Measurements from ENCODE around the gene NFIA. TPM values are rescaled to one million over a fixed set of nuclear protein-coding genes. Genes with fewer than 3 reads are reported as not detected.

Gene NFIA
- total RNA-seq, 1 donor from 2014 or later = 1.5 TPM

DNA sequence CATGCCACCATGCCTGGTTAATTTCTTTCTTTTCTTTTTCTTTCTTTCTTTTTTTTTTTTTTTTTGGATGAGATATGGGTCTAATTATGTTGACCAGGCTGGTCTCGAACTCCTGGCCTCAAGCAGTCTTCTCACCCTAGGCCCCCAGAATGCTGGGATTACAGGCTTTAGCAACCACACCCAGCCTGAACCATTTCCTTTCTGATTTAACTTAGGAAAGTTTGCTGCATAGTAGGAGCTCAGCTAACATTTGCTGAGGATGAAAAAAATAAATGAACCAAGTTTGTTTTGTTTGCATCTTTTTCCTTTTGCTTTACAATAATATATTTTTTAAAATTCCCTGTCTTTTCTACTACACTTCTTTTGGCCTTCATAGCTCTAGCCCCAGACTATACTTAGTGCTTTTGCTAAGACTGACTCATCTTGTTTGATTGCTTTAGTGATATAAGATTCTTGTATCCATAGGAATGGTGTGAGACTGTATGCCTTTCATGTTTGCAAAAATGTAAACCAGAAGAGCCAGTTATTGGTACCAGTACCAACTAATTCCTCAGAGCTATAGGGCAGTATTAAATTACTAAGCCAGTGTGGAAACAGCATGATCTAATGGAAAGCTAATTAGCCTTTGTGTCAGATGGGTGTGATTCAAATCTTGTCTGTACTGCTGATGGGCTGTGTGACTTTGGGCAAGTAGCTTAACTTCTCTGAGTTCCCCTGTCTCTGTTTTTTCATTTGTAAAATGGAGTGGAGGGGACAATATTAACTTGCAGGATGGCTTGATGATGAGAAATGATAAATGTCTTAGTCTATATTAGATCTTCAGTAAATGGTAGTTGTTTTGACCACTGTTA is 66.9 kb downstream of the NFIA start:
- DNase-seq (ENCODE audit: low spot score) = no peak
- Mint-ChIP-seq H3K27ac (no peak overlapping the region), H3K4me1 (ENCODE audit: low read depth) (no peaks in the 10 kb centered on the region), H3K4me3 (ENCODE audit: low read depth) (no peak overlapping the region), H3K9me3 (no peaks in the 10 kb centered on the region), H3K27me3 (ENCODE audit: low read depth) (peaks cover 24% of the 10 kb centered on the region), H3K36me3 (ENCODE audit: low read depth) (no peaks in the 10 kb centered on the region)
- intact Hi-C loops (cut with micrococcal nuclease) = no loop called here

- no peaks in the 10 kb centered on the region for H3K4me1 Mint-ChIP-seq (ENCODE audit: low read depth)
- H3K36me3 Mint-ChIP-seq (ENCODE audit: low read depth) = no peaks in the 10 kb centered on the region
- H3K27me3 Mint-ChIP-seq (ENCODE audit: low read depth) = peaks cover 28% of the 10 kb centered on the region
- intact Hi-C loops (cut with micrococcal nuclease) = no loop called here
- no peaks in the 10 kb centered on the region for H3K9me3 Mint-ChIP-seq
- no peak for DNase-seq (ENCODE audit: low spot score)
- H3K4me3 Mint-ChIP-seq (ENCODE audit: low read depth) = no peak overlapping the region
- H3K27ac Mint-ChIP-seq = no peak overlapping the region
These were observed 69.2 kb downstream of the NFIA start for GRCh38 chr1:61151565-61151964.

DNA sequence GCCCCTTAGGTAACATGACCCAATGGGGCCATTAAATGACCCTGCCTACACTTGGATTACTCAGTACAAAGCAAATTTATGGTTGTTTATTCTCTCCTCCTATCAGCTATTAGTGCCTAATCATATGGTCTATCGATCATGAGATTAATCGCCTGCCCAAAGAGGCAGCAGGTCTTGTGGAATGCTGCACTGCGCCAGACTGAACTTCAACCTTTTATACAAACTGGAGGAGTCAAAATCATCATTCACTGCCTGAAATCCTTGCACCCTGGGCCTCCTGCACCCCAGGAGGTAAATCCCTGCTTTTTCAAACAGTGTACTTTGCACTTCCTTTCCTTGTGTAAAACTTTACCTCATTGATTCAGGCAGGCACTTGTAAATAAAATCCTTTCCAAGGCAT is 69.7 kb downstream of the NFIA start:
- peaks cover under 1% of the 10 kb centered on the region for H3K4me1 Mint-ChIP-seq (ENCODE audit: low read depth)

DNA sequence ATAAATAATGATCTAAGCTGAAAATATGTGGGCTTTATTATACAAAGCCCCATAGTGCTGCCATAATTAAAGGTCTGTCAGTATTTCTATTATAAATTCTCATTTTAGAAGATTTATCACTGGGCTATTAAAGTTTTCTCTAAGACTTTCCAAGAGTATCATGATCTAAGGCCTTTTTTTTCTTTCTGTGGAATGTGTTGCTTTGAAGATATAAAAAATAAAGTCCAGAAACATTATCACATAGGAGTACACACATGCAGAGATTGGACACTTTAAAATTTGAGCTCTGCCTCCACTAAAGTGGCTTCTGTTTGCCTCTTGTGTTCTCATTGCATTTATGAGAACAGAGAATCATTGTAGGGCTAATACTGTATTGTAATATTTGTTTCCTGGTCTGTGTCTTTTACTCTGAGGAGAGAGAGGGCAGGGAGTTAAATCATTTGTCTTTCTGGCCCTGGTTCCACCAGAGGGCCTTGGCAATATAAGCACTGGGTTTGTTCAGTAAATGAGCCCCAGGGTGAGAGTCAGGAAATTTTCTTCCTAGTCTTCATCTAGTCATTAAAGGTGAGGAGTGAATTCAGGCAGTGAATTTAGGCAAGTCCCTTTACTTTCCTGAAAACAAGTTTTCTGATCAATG is 70.2 kb downstream of the NFIA start:
- no peak overlapping the region for H3K27ac Mint-ChIP-seq
- H3K9me3 Mint-ChIP-seq = no peaks in the 10 kb centered on the region
- H3K4me1 Mint-ChIP-seq (ENCODE audit: low read depth) = peaks cover 4% of the 10 kb centered on the region
- no peak for DNase-seq (ENCODE audit: low spot score)
- peaks cover 34% of the 10 kb centered on the region for H3K27me3 Mint-ChIP-seq (ENCODE audit: low read depth)
- H3K36me3 Mint-ChIP-seq (ENCODE audit: low read depth) = no peaks in the 10 kb centered on the region
- intact Hi-C loops (cut with micrococcal nuclease) = no loop called here
- H3K4me3 Mint-ChIP-seq (ENCODE audit: low read depth) = no peak overlapping the region

More for the DNA sequence above, 69.7 kb downstream of the NFIA start:
- no peak for DNase-seq (ENCODE audit: low spot score)
- Mint-ChIP-seq H3K27ac (no peak overlapping the region), H3K36me3 (ENCODE audit: low read depth) (no peaks in the 10 kb centered on the region), H3K4me3 (ENCODE audit: low read depth) (no peak overlapping the region), H3K9me3 (no peaks in the 10 kb centered on the region), H3K27me3 (ENCODE audit: low read depth) (peaks cover 31% of the 10 kb centered on the region)
- intact Hi-C loops (cut with micrococcal nuclease) = no loop called here

GRCh38 chr1:61156576-61157467 is 74.5 kb downstream of the NFIA start:
- intact Hi-C loops (cut with micrococcal nuclease) = no loop called here
- Mint-ChIP-seq H3K27ac (no peak overlapping the region), H3K4me3 (ENCODE audit: low read depth) (no peak overlapping the region), H3K27me3 (ENCODE audit: low read depth) (peaks cover 42% of the 10 kb centered on the region), H3K9me3 (no peaks in the 10 kb centered on the region), H3K4me1 (ENCODE audit: low read depth) (peaks cover 7% of the 10 kb centered on the region), H3K36me3 (ENCODE audit: low read depth) (no peaks in the 10 kb centered on the region)
- no peak for DNase-seq (ENCODE audit: low spot score)

DNA sequence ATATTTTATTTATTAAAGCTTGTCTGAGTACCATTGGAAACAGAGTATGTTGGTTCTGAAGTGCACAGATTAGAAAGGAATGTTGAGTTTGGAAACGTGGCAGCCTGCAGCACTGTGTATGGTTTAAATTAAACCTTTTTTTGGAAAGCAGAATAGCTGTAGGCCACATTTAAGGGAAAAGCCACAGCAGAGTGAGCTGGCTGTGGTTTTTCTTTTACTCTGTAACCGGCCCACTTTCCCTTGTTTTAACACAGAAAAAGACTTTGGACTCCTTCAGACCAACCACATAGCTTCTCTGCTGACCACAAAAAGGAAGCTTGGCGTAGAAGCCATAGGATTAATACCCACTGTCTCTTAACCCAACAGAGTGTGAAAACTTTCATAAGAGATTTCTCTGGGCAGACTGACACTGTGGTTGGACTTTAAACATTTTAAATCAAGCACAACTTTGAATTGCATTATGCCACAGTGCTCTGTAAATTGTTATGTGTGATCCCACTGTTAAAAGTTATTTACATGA is 75.2 kb downstream of the NFIA start:
- Mint-ChIP-seq H3K9me3 (no peaks in the 10 kb centered on the region), H3K27me3 (ENCODE audit: low read depth) (peaks cover 38% of the 10 kb centered on the region), H3K27ac (no peak overlapping the region), H3K4me1 (ENCODE audit: low read depth) (peaks cover 7% of the 10 kb centered on the region), H3K4me3 (ENCODE audit: low read depth) (no peak overlapping the region), H3K36me3 (ENCODE audit: low read depth) (no peaks in the 10 kb centered on the region)
- intact Hi-C loops (cut with micrococcal nuclease) = no loop called here
- DNase-seq (ENCODE audit: low spot score) = no peak

- Mint-ChIP-seq H3K27ac (no peak overlapping the region), H3K27me3 (ENCODE audit: low read depth) (peaks cover 30% of the 10 kb centered on the region), H3K4me3 (ENCODE audit: low read depth) (no peak overlapping the region), H3K4me1 (ENCODE audit: low read depth) (peaks cover 7% of the 10 kb centered on the region), H3K9me3 (no peaks in the 10 kb centered on the region), H3K36me3 (ENCODE audit: low read depth) (no peaks in the 10 kb centered on the region)
- DNase-seq (ENCODE audit: low spot score) = no peak
- intact Hi-C loops (cut with micrococcal nuclease) = no loop called here
These were observed 76.2 kb downstream of the NFIA start for GRCh38 chr1:61158591-61158990.

- peaks cover 29% of the 10 kb centered on the region for H3K27me3 Mint-ChIP-seq (ENCODE audit: low read depth)
- no peaks in the 10 kb centered on the region for H3K36me3 Mint-ChIP-seq (ENCODE audit: low read depth)
- H3K9me3 Mint-ChIP-seq = no peaks in the 10 kb centered on the region
- no peak for DNase-seq (ENCODE audit: low spot score)
- no peak overlapping the region for H3K27ac Mint-ChIP-seq
- H3K4me3 Mint-ChIP-seq (ENCODE audit: low read depth) = no peak overlapping the region
- intact Hi-C loops (cut with micrococcal nuclease) = loop anchor here (10.0 kb wide), 1 partner anchor 174 kb away; no protein-coding TSS in a partner anchor
- peaks cover 7% of the 10 kb centered on the region for H3K4me1 Mint-ChIP-seq (ENCODE audit: low read depth)
These were observed 78.2 kb downstream of the NFIA start for GRCh38 chr1:61160526-61160925.

GRCh38 chr1:61162520-61163258 is 80.3 kb downstream of the NFIA start:
- intact Hi-C loops (cut with micrococcal nuclease) = loop anchor here (10.0 kb wide), 1 partner anchor 172 kb away; no protein-coding TSS in a partner anchor
- Mint-ChIP-seq H3K9me3 (no peaks in the 10 kb centered on the region), H3K27me3 (ENCODE audit: low read depth) (peaks cover 25% of the 10 kb centered on the region), H3K27ac (no peak overlapping the region), H3K36me3 (ENCODE audit: low read depth) (no peaks in the 10 kb centered on the region), H3K4me3 (ENCODE audit: low read depth) (no peak overlapping the region), H3K4me1 (ENCODE audit: low read depth) (peaks cover 4% of the 10 kb centered on the region)
- no peak for DNase-seq (ENCODE audit: low spot score)

GRCh38 chr1:61163355-61163754 is 81.0 kb downstream of the NFIA start:
- no peak for DNase-seq (ENCODE audit: low spot score)
- peaks cover 2% of the 10 kb centered on the region for H3K4me1 Mint-ChIP-seq (ENCODE audit: low read depth)
- intact Hi-C loops (cut with micrococcal nuclease) = loop anchor here (10.0 kb wide), 1 partner anchor 171 kb away; no protein-coding TSS in a partner anchor
- no peaks in the 10 kb centered on the region for H3K36me3 Mint-ChIP-seq (ENCODE audit: low read depth)
- H3K9me3 Mint-ChIP-seq = no peaks in the 10 kb centered on the region
- H3K27me3 Mint-ChIP-seq (ENCODE audit: low read depth) = peaks cover 24% of the 10 kb centered on the region
- H3K27ac Mint-ChIP-seq = no peak overlapping the region
- H3K4me3 Mint-ChIP-seq (ENCODE audit: low read depth) = no peak overlapping the region

DNA sequence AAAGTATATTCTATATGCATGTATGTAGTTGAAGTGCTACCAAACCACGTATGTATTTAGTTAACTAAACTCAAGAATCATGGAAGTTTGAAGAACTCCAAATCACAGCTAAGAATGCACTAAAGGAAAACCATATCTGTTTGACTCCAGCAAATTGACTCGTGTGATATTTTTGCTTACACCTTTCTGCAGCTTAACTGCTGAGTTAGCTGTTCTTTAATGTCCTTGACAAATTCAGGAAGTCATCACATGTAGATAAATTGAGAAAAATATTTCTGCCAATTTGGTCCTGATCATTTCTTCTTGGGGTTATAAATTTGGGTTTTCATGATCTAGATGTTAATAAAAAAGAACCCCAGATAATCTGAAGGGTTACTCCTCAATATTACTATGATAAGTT is 83.0 kb downstream of the NFIA start:
- Mint-ChIP-seq H3K9me3 (no peaks in the 10 kb centered on the region), H3K4me3 (ENCODE audit: low read depth) (no peak overlapping the region), H3K27me3 (ENCODE audit: low read depth) (peaks cover 24% of the 10 kb centered on the region), H3K36me3 (ENCODE audit: low read depth) (no peaks in the 10 kb centered on the region), H3K27ac (no peak overlapping the region), H3K4me1 (ENCODE audit: low read depth) (no peaks in the 10 kb centered on the region)
- intact Hi-C loops (cut with micrococcal nuclease) = loop anchor here (10.0 kb wide), 1 partner anchor 169 kb away; no protein-coding TSS in a partner anchor
- no peak for DNase-seq (ENCODE audit: low spot score)

DNA sequence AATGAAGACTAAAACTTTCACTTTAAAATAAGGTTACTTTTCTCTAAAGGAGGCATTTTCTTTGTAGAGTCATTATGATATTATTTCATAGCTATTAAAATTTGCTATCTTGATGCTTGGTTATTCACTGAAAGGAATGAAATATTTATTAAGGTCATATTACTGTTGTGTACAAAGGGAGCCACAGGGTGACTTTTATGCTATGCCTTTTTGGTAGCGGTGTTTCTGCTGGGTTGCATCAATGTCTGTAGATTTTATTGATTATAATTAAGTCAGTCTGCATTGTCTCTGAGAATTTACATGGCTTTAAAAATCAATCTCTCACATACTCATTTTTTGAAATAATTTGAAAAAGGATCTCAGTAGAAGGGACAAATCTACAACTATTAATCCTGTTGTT is 84.9 kb downstream of the NFIA start:
- DNase-seq (ENCODE audit: low spot score) = no peak
- H3K27ac Mint-ChIP-seq = no peak overlapping the region
- peaks cover 21% of the 10 kb centered on the region for H3K27me3 Mint-ChIP-seq (ENCODE audit: low read depth)
- H3K9me3 Mint-ChIP-seq = no peaks in the 10 kb centered on the region
- intact Hi-C loops (cut with micrococcal nuclease) = loop anchor here (10.0 kb wide), 1 partner anchor 167 kb away; no protein-coding TSS in a partner anchor
- no peaks in the 10 kb centered on the region for H3K36me3 Mint-ChIP-seq (ENCODE audit: low read depth)
- H3K4me1 Mint-ChIP-seq (ENCODE audit: low read depth) = no peaks in the 10 kb centered on the region
- H3K4me3 Mint-ChIP-seq (ENCODE audit: low read depth) = no peak overlapping the region

Data from activated T-helper 2 cell treated with anti-CD3 and anti-CD28 coated beads, Interferon-gamma antibody, Interleukin-2, Interleukin-4, amounts not matched to agents 10 μg/mL and 5 μg/mL and 100 μg/mL, durations not matched to agents 14 hours and 24 hours and 36 hours (primary cell).